HFFc6 (cell line): ENCODE measurements around the gene EPN3. TPM values are rescaled to one million over a fixed set of nuclear protein-coding genes. Genes with fewer than 3 reads are reported as not detected.

Experiments used
- DNase-seq: peaks from one replicate; pipeline ENCODE4 v3.0.0-alpha.2; 2018
- H3K27ac Mint-ChIP-seq: 2 replicates; pipeline ENCODE4 v1.8.0; 2020; ENCODE audit warnings: mild to moderate bottlenecking, mixed read lengths
- H3K27me3 Mint-ChIP-seq: 2 replicates; pipeline ENCODE4 v1.8.0; 2021; ENCODE audit warnings: mild to moderate bottlenecking, moderate library complexity, mixed read lengths; ENCODE audit not compliant: insufficient read depth
- H3K36me3 Mint-ChIP-seq: 2 replicates; pipeline ENCODE4 v1.8.0; 2021; ENCODE audit warnings: low read depth, mixed read lengths
- H3K4me1 Mint-ChIP-seq: 2 replicates; pipeline ENCODE4 v1.8.0; 2020; ENCODE audit warnings: low read depth, mixed read lengths
- H3K4me3 Mint-ChIP-seq: 2 replicates; pipeline ENCODE4 v1.8.0; 2020; ENCODE audit warnings: mild to moderate bottlenecking, moderate library complexity, mixed read lengths
- H3K9me3 Mint-ChIP-seq: 2 replicates; pipeline ENCODE4 v1.8.0; 2020; ENCODE audit warnings: mild to moderate bottlenecking, mixed read lengths
- total RNA-seq, 6 experiments: library from RNA; stranded (reverse); fragmentation: NEBNext Ultra II Directional; extraction: Animal tissue kit (Norgen Biotek cat#: 25700); gene quantifications; 2 replicates in 1 of 6; 3 replicates in 5 of 6; pipeline ENCODE4 v1.2.3, GENCODE V29; 2021
- TF ChIP-seq, protein P1 (sequence below): fragments of 200-600 bp; sonication (generic); IDR thresholded peaks from 2 replicates; pipeline ENCODE4 v1.5.0; 2021; ENCODE audit warnings: antibody characterized with exemption, mild to moderate bottlenecking

Gene EPN3
- total RNA-seq, 6 experiments from 2014 or later, result 0.05 TPM; not detected in 5

DNA sequence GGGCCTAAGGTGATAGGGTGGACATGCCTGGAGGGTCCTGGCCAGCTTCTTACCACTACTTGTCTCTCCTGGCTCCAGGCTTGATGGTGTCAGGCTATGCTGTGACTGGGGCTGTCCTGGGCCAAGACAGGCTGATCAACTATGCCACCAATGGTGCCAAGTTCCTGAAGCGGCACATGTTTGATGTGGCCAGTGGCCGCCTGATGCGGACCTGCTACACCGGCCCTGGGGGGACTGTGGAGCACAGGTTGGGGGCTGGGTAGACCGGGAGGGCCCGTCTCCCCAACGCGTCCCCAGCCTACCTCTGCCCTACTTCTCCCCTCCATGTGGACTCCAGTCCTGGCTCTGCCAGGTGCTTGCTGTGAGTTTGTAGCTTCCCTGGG lies 18.9 kb downstream of the EPN3 start:
- Mint-ChIP-seq H3K9me3 (no peaks in the 10 kb centered on the region), H3K36me3 (no peaks in the 10 kb centered on the region), H3K4me3 (no peak overlapping the region), H3K4me1 (0 out of 2 replicates have a peak, but pooled peaks cover 12% of the 10 kb centered on the region), H3K27me3 (no peaks in the 10 kb centered on the region; the same call in 1 of the 2 replicates), H3K27ac (no peak overlapping the region)
- no peak for DNase-seq
- TF ChIP-seq, protein P1, sequence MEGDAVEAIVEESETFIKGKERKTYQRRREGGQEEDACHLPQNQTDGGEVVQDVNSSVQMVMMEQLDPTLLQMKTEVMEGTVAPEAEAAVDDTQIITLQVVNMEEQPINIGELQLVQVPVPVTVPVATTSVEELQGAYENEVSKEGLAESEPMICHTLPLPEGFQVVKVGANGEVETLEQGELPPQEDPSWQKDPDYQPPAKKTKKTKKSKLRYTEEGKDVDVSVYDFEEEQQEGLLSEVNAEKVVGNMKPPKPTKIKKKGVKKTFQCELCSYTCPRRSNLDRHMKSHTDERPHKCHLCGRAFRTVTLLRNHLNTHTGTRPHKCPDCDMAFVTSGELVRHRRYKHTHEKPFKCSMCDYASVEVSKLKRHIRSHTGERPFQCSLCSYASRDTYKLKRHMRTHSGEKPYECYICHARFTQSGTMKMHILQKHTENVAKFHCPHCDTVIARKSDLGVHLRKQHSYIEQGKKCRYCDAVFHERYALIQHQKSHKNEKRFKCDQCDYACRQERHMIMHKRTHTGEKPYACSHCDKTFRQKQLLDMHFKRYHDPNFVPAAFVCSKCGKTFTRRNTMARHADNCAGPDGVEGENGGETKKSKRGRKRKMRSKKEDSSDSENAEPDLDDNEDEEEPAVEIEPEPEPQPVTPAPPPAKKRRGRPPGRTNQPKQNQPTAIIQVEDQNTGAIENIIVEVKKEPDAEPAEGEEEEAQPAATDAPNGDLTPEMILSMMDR, result no peak

DNA sequence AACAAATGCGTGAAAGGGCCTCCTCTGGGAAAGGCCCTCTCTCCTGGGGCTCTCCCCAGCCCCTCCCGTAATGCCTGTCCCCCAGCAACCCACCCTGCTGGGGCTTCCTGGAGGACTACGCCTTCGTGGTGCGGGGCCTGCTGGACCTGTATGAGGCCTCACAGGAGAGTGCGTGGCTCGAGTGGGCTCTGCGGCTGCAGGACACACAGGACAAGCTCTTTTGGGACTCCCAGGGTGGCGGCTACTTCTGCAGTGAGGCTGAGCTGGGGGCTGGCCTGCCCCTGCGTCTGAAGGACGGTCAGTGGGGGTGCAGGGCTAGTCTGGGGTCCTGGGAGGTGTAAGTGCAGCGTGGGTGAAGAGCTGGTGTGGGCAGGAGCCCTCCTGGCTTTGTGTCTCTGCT lies 19.3 kb downstream of the EPN3 start:
- Mint-ChIP-seq H3K4me3 (no peak overlapping the region), H3K36me3 (no peaks in the 10 kb centered on the region)
- DNase-seq, result no peak

DNA sequence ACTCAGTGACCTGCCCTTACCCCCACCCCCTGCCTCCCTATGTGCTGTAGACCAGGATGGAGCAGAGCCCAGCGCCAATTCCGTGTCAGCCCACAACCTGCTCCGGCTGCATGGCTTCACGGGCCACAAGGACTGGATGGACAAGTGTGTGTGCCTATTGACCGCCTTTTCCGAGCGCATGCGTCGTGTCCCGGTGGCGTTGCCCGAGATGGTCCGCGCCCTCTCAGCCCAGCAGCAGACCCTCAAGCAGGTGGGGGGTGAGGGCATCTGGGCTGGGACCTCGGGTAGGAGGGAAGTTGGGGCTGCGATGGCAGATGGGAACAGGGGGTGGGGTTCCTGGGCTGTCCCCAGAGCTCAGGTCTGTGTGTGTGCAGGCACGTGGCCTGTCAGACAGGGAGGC lies 21.7 kb downstream of the EPN3 start:
- H3K27me3 Mint-ChIP-seq, result peaks cover 11% of the 10 kb centered on the region
- H3K4me3 Mint-ChIP-seq, result no peak overlapping the region
- H3K36me3 Mint-ChIP-seq, result no peaks in the 10 kb centered on the region
- no peaks in the 10 kb centered on the region; the same call in 1 of the 2 replicates for H3K4me1 Mint-ChIP-seq
- TF ChIP-seq, protein P1, result no peak
- no peak overlapping the region for H3K27ac Mint-ChIP-seq
- no peak for DNase-seq
- H3K9me3 Mint-ChIP-seq, result no peaks in the 10 kb centered on the region

More for the DNA sequence above, 19.3 kb downstream of the EPN3 start:
- TF ChIP-seq, protein P1, result no peak
- no peaks in the 10 kb centered on the region; the same call in 1 of the 2 replicates for H3K27me3 Mint-ChIP-seq
- no peaks in the 10 kb centered on the region for H3K9me3 Mint-ChIP-seq
- 0 out of 2 replicates have a peak, but pooled peaks cover 9% of the 10 kb centered on the region for H3K4me1 Mint-ChIP-seq
- H3K27ac Mint-ChIP-seq, result no peak overlapping the region

GRCh38 chr17:50556803-50557202 lies 24.3 kb downstream of the EPN3 start:
- TF ChIP-seq, protein P1, result no peak
- Mint-ChIP-seq H3K4me1 (no peaks in the 10 kb centered on the region; the same call in 1 of the 2 replicates), H3K27ac (no peak overlapping the region), H3K9me3 (no peaks in the 10 kb centered on the region), H3K4me3 (no peak overlapping the region), H3K36me3 (no peaks in the 10 kb centered on the region), H3K27me3 (peaks cover 18% of the 10 kb centered on the region)
- DNase-seq, result no peak

DNA sequence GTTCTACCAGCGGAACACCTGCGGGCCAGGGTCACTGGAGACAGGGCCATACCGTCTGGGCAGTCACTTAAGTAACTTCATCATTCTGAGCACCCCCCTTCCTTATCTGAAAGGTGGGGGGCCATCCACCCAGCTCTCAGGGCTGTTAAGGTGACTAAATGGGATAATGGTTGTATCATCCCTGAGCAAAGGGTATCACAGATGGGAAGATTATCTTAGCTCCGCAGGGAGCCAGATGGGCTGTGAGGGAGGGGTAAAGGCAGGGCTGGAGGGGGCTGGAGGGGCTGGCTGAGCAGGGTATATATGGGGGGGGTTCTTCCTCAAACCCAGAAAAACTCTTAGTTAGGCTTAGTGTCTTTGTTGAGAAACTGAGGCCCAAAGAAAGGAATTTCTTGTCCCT lies 25.1 kb downstream of the EPN3 start:
- no peaks in the 10 kb centered on the region for H3K9me3 Mint-ChIP-seq
- no peak overlapping the region for H3K4me3 Mint-ChIP-seq
- no peak for DNase-seq
- peaks cover 6% of the 10 kb centered on the region; the same call in 1 of the 2 replicates for H3K4me1 Mint-ChIP-seq
- H3K27ac Mint-ChIP-seq, result no peak overlapping the region
- no peaks in the 10 kb centered on the region for H3K36me3 Mint-ChIP-seq
- TF ChIP-seq, protein P1, result no peak
- H3K27me3 Mint-ChIP-seq, result peaks cover 24% of the 10 kb centered on the region

DNA sequence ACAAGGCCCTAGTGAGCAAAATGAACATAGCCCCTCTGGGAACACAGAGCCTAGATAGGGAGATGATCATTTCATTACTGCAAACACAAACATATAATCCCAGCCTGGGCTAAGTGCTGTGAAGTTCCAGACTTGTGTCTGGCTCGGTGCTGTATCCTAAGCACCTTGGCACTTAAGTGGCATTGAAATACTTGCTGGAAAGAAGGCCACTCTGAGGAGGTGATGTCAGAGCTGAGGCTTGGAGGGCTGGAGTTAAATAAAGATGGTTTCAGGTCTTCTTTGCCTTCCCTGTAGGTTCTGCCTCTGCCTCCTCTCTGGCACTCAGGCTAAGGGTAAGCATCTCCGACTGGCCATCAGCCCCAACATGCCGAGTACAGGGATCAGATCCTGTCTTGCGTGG lies 25.6 kb downstream of the EPN3 start:
- H3K27me3 Mint-ChIP-seq, result peaks cover 29% of the 10 kb centered on the region
- H3K9me3 Mint-ChIP-seq, result no peaks in the 10 kb centered on the region

More for the DNA sequence above, 25.6 kb downstream of the EPN3 start:
- H3K27ac Mint-ChIP-seq, result no peak overlapping the region
- H3K4me3 Mint-ChIP-seq, result no peak overlapping the region
- DNase-seq, result no peak
- H3K36me3 Mint-ChIP-seq, result no peaks in the 10 kb centered on the region
- H3K4me1 Mint-ChIP-seq, result peaks cover 6% of the 10 kb centered on the region; the same call in 1 of the 2 replicates
- TF ChIP-seq, protein P1, result no peak
